GM12872 (cell line): Measurements from ENCODE around the gene LRRC59.

Experiments used
- CTCF ChIP-seq: IDR thresholded peaks from 3 replicates; pipeline ENCODE4 v1.5.1; 2011; ENCODE audit warnings: low read depth, mild to moderate bottlenecking, low read length, moderate library complexity; ENCODE audit not compliant: insufficient read depth

Gene LRRC59

DNA sequence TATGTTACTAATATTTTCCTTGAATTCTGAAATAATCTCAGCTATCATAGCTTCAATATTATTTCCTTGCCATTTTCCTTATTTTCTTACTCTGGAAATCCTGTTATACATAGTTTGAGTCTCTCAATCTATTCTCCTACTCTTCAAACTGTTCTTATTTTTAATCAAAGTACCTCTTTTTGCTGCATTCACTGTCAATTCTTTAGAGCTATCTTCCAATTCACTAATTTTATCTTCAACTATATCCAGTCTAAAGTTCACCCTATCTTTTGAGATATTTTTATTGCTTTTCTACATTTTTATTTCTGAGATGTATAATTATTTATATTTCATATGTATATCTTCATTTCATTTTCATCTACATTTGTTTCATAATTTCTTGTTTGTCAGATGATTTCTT lies 58.7 kb downstream of the LRRC59 start:
- TF ChIP-seq CTCF = no peak

DNA sequence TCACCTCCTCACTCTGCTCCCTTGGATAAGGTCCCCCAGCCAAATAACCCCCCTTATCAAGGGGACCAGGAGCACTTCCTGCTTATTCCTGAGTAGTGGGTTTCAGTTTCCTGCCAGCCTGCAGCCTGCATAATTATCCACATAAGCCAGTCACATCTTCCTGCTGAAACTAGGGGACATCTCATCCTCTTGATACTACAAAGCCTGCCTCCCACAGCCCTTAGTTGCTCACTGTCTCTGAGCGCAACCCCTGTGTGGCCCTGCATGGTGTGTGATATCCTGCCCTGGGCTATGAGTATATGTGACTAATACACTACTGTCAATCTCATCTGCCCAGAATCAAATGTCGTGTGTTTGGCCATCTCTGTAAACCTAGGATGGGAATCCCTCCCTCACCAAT lies 59.4 kb downstream of the LRRC59 start:
- TF ChIP-seq CTCF = no peak

- no peak for TF ChIP-seq CTCF
Measured at GRCh38 chr17:50332196-50332595, 65.1 kb downstream of the LRRC59 start.
